Type B pancreatic cell (in vitro differentiated cells): ENCODE data around the gene MICALL1. TPM values are rescaled to one million over a fixed set of nuclear protein-coding genes. Genes with fewer than 3 reads are reported as not detected.

Experiments used
- DNase-seq: peaks from one replicate; pipeline ENCODE4 v3.0.0; 2021; ENCODE audit warnings: mixed read lengths; ENCODE audit not compliant: unreplicated experiment; ENCODE audit errors: extremely low spot score
- H3K27ac Mint-ChIP-seq: 2 replicates; pipeline ENCODE4 v1.8.0; 2021; ENCODE audit warnings: mild to moderate bottlenecking, mixed read lengths
- H3K27me3 Mint-ChIP-seq: 2 replicates; pipeline ENCODE4 v1.8.0; 2021; ENCODE audit warnings: mixed read lengths
- H3K36me3 Mint-ChIP-seq: 2 replicates; pipeline ENCODE4 v1.8.0; 2021; ENCODE audit warnings: mixed read lengths
- H3K4me1 Mint-ChIP-seq: one replicate; pipeline ENCODE4 v1.8.0; 2021; ENCODE audit warnings: mixed read lengths; ENCODE audit not compliant: unreplicated experiment
- H3K4me3 Mint-ChIP-seq: 2 replicates; pipeline ENCODE4 v1.8.0; 2021; ENCODE audit warnings: mild to moderate bottlenecking, mixed read lengths
- H3K9me3 Mint-ChIP-seq: 2 replicates; pipeline ENCODE4 v1.8.0; 2021; ENCODE audit warnings: mixed read lengths
- CTCF ChIP-seq: fragments of 200-600 bp; sonication (generic); conservative IDR thresholded peaks from 2 replicates; pipeline ENCODE4 v1.5.0; 2021; ENCODE audit warnings: antibody characterized with exemption, mild to moderate bottlenecking
- total RNA-seq: library from RNA; stranded (reverse); gene quantifications from 2 replicates; pipeline ENCODE4 v1.2.1, GENCODE V29; 2021; ENCODE audit warnings: low replicate concordance

The MICALL1 gene
- total RNA-seq, 1 donor from 2014 or later: 56.5 TPM

GRCh38 chr22:37961062-37961461 lies 55.0 kb downstream of the MICALL1 start:
- H3K27ac Mint-ChIP-seq: no peak overlapping the region
- DNase-seq: no peak
- no peaks in the 10 kb centered on the region for H3K9me3 Mint-ChIP-seq
- H3K4me1 Mint-ChIP-seq: peaks cover 8% of the 10 kb centered on the region
- TF ChIP-seq CTCF: no peak
- H3K27me3 Mint-ChIP-seq: no peaks in the 10 kb centered on the region
- no peak overlapping the region for H3K4me3 Mint-ChIP-seq
- peaks cover 21% of the 10 kb centered on the region for H3K36me3 Mint-ChIP-seq

- no peak for DNase-seq
- Mint-ChIP-seq H3K4me3 (no peak overlapping the region), H3K9me3 (no peaks in the 10 kb centered on the region), H3K27ac (no peak overlapping the region), H3K4me1 (peaks cover 19% of the 10 kb centered on the region), H3K27me3 (no peaks in the 10 kb centered on the region), H3K36me3 (peaks cover 23% of the 10 kb centered on the region)
- no peak for TF ChIP-seq CTCF
Measured at GRCh38 chr22:37965940-37966664, 60.0 kb downstream of the MICALL1 start.

GRCh38 chr22:37967147-37967546 lies 61.0 kb downstream of the MICALL1 start:
- Mint-ChIP-seq H3K27me3 (no peaks in the 10 kb centered on the region), H3K4me3 (no peak overlapping the region), H3K27ac (no peak overlapping the region), H3K4me1 (peaks cover 24% of the 10 kb centered on the region), H3K36me3 (peaks cover 16% of the 10 kb centered on the region), H3K9me3 (no peaks in the 10 kb centered on the region)
- DNase-seq: no peak
- no peak for TF ChIP-seq CTCF

- Mint-ChIP-seq H3K36me3 (peaks cover 14% of the 10 kb centered on the region), H3K27ac (no peak overlapping the region), H3K4me3 (no peak overlapping the region), H3K4me1 (peaks cover 28% of the 10 kb centered on the region), H3K27me3 (no peaks in the 10 kb centered on the region), H3K9me3 (no peaks in the 10 kb centered on the region)
- DNase-seq: no peak
- no peak for TF ChIP-seq CTCF
Measured at GRCh38 chr22:37967637-37968451, 61.7 kb downstream of the MICALL1 start.

- no peak for TF ChIP-seq CTCF
- peaks cover 28% of the 10 kb centered on the region for H3K4me1 Mint-ChIP-seq
- no peak for DNase-seq
- H3K9me3 Mint-ChIP-seq: no peaks in the 10 kb centered on the region
- no peaks in the 10 kb centered on the region for H3K27me3 Mint-ChIP-seq
- no peak overlapping the region for H3K4me3 Mint-ChIP-seq
- peaks cover 14% of the 10 kb centered on the region for H3K36me3 Mint-ChIP-seq
- H3K27ac Mint-ChIP-seq: no peak overlapping the region
Measured at GRCh38 chr22:37968452-37969251, 62.6 kb downstream of the MICALL1 start.
